Esophagus muscularis mucosa (tissue), 4 donors: ENCODE measurements around the gene UNG. TPM values are rescaled to one million over a fixed set of nuclear protein-coding genes. Genes with fewer than 3 reads are reported as not detected.

ENCODE experiments used
- DNase-seq: peaks from one replicate; pipeline ENCODE4 v3.0.0-alpha.2; 2017; ENCODE audit errors: extremely low spot score
- H3K27ac ChIP-seq, 4 donors: fragments of 200-600 bp; sonication (generic); replicated peaks in 1 of 4; 1 replicate in 3 of 4; 2 replicates in 1 of 4; pipeline ENCODE4 v1.5.1; 2016 to 2019; ENCODE audit warnings: mild to moderate bottlenecking in 1 of 4
- H3K27me3 ChIP-seq, 4 donors: fragments of 200-600 bp; sonication (generic); one replicate each; pipeline versions ENCODE4 v1.5.1 to v1.6.0; 2016 to 2019
- H3K36me3 ChIP-seq, 4 donors: fragments of 200-600 bp; sonication (generic); one replicate each; pipeline ENCODE4 v1.5.1; 2016 to 2019
- H3K4me1 ChIP-seq, 4 donors: fragments of 200-600 bp; sonication (generic); one replicate each; pipeline ENCODE4 v1.5.1; 2016 to 2019
- H3K4me3 ChIP-seq, 4 donors: fragments of 200-600 bp; sonication (generic); 1 replicate in 2 of 4; 2 replicates in 2 of 4; pipeline ENCODE4 v1.5.1; 2016 to 2019; ENCODE audit warnings: mild to moderate bottlenecking in 4 of 4, moderate library complexity in 1 of 4
- H3K9me3 ChIP-seq, 4 donors: fragments of 200-600 bp; sonication (generic); 1 replicate in 3 of 4; 2 replicates in 1 of 4; pipeline ENCODE4 v1.5.1; 2016 to 2019
- CTCF ChIP-seq, 3 experiments: fragments of 200-600 bp in 2 of 3; fragments of 450-650 bp in 1 of 3; sonication (generic) in 2 of 3; IDR thresholded peaks; one replicate each; pipeline ENCODE4 v1.5.1; 2017 to 2019; ENCODE audit warnings: antibody characterized with exemption in 3 of 3, mild to moderate bottlenecking in 2 of 3, moderate library complexity in 1 of 3
- EP300 ChIP-seq: sonication (generic); formaldehyde crosslinking; IDR thresholded peaks from one replicate; pipeline ENCODE4 v1.6.1; 2017; ENCODE audit warnings: antibody characterized with exemption
- POLR2A ChIP-seq: fragments of 450-650 bp; IDR thresholded peaks from one replicate; pipeline ENCODE4 v1.6.1; 2017; ENCODE audit warnings: antibody characterized with exemption, moderate library complexity, mild to moderate bottlenecking, low read depth
- POLR2AphosphoS5 ChIP-seq, 2 donors: sonication (generic); formaldehyde crosslinking; IDR thresholded peaks; one replicate each; pipeline ENCODE4 v1.6.1; 2017; ENCODE audit warnings: antibody characterized with exemption in 2 of 2
- WGBS: methylation state at CpG from one replicate; pipeline ENCODE4 v1.1.5; 2018; 5-methylcytosine and 5-hydroxymethylcytosine counted together
- intact Hi-C: fragments of 100-400 bp; cut with DNase I; formaldehyde crosslinking; loops from one replicate; pipeline ENCODE4 v1.15.1; 2023
- total RNA-seq, 4 donors: library from RNA; depleted of rRNA; stranded (reverse); fragments of >200 nt; gene quantifications; one replicate each; pipeline versions ENCODE4 v1.1.0 to v1.2.1, GENCODE V29; 2016

Gene UNG
- total RNA-seq, 4 donors from 2014 or later = 11.2 to 18.4 (median 14.3) TPM

GRCh38 chr12:109112720-109113465, 15.5 kb downstream of the UNG start:
- peak overlapping the region in 3 of 4 donors; percentile 6 to 21 (median 9) for H3K4me3 ChIP-seq
- peaks cover 63 to 79% (median 74%) of the 10 kb centered on the region in 4 donors for H3K4me1 ChIP-seq
- H3K36me3 ChIP-seq = peaks cover 4 to 23% (median 14%) of the 10 kb centered on the region in 4 donors
- no peaks in the 10 kb centered on the region for H3K9me3 ChIP-seq
- intact Hi-C loops = loop anchor here (5.0 kb wide), 1 partner anchor 54 kb away; no protein-coding TSS in a partner anchor
- no peak for DNase-seq
- TF ChIP-seq CTCF (IDR thresholded peaks at IDR 0.05) (no peak), POLR2AphosphoS5 (IDR thresholded peaks at IDR 0.05) (no peak), EP300 (no peak), POLR2A (no peak)
- peak overlapping the region; percentile 82 to 96 (median 90) for H3K27ac ChIP-seq
- WGBS = 72% methylated on average over 11 of the region's 11 CpGs
- no peaks in the 10 kb centered on the region for H3K27me3 ChIP-seq

DNA sequence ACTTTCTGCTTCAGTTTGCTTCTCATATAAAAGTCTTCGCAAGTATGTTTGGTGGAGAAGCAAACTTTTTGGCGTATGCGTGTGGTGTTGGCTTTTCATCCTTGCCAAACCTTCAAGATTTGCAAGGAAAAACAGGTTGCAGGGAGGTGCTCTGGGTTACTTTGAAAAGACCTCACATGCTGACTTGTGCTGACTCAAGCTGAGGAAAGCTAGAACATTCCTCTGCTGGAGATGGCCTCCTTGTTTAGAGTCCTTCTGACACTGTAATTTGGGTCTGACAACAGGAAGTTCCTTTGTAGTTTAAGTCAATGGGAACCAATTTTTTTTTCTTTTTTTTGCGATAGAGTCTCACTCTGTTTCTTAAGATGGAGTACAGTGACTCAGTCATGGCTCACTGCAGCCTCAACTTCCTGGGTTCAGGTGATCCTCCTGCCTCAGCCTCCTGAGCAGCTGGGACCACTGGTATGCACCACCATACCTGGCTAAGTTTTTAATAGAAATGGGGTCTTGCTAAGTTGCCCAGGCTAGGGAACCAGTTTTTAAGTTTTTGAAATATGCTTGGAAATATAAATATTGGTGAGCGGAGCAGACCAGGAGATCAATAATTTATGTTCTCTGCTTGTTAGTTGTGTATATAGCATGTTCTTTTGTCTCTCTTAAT, 16.4 kb downstream of the UNG start:
- H3K36me3 ChIP-seq = peaks cover 0 to 15% (median 5%) of the 10 kb centered on the region in 4 donors
- H3K27me3 ChIP-seq = no peaks in the 10 kb centered on the region
- H3K4me1 ChIP-seq = peaks cover 71 to 88% (median 80%) of the 10 kb centered on the region in 4 donors
- intact Hi-C loops = loop anchor here (5.0 kb wide), 1 partner anchor 54 kb away; no protein-coding TSS in a partner anchor
- peak overlapping the region; percentile 82 to 96 (median 90) for H3K27ac ChIP-seq
- WGBS = 75% methylated on average over 5 of the region's 5 CpGs
- H3K4me3 ChIP-seq = peak overlapping the region in 3 of 4 donors; percentile 6 to 21 (median 9)
- H3K9me3 ChIP-seq = no peaks in the 10 kb centered on the region
- no peak for TF ChIP-seq POLR2A
- TF ChIP-seq POLR2AphosphoS5 (IDR thresholded peaks at IDR 0.05) = peak; percentile 30 to 47
- TF ChIP-seq EP300 = no peak
- no peak for DNase-seq

- intact Hi-C loops = loop anchor here (5.0 kb wide), 1 partner anchor 53 kb away; no protein-coding TSS in a partner anchor
- H3K4me1 ChIP-seq = peaks cover 78 to 95% (median 89%) of the 10 kb centered on the region in 4 donors
- 62% methylated on average over 2 of the region's 2 CpGs for WGBS
These were observed 17.2 kb downstream of the UNG start for GRCh38 chr12:109114644-109115043.

GRCh38 chr12:109115404-109115757, 18.0 kb downstream of the UNG start:
- intact Hi-C loops = no loop called here

More at GRCh38 chr12:109114644-109115043, 17.2 kb downstream of the UNG start:
- Histone ChIP-seq H3K27ac (peak overlapping the region; percentile 82 to 96 (median 90)), H3K9me3 (no peaks in the 10 kb centered on the region), H3K27me3 (no peaks in the 10 kb centered on the region), H3K4me3 (no peak overlapping the region), H3K36me3 (peaks cover 0 to 9% (median 1%) of the 10 kb centered on the region in 4 donors)
- no peak for DNase-seq
- no peak for TF ChIP-seq POLR2AphosphoS5 (IDR thresholded peaks at IDR 0.05)
- TF ChIP-seq CTCF (IDR thresholded peaks at IDR 0.05) = no peak
- no peak for TF ChIP-seq EP300
- TF ChIP-seq POLR2A = no peak

More at GRCh38 chr12:109115404-109115757, 18.0 kb downstream of the UNG start:
- Histone ChIP-seq H3K4me3 (peak overlapping the region in 2 of 4 donors; percentile 15 to 24), H3K27ac (peak overlapping the region; percentile 82 to 96 (median 90)), H3K36me3 (peaks cover 0 to 2% (median 0%) of the 10 kb centered on the region in 4 donors), H3K4me1 (peaks cover 80 to 95% (median 92%) of the 10 kb centered on the region in 4 donors), H3K9me3 (no peaks in the 10 kb centered on the region), H3K27me3 (no peaks in the 10 kb centered on the region)
- TF ChIP-seq POLR2AphosphoS5 (IDR thresholded peaks at IDR 0.05) (no peak), POLR2A (no peak), CTCF (IDR thresholded peaks at IDR 0.05) (no peak), EP300 (no peak)
- 71% methylated on average over 3 of the region's 3 CpGs for WGBS
- DNase-seq = no peak
